GM21825 (cell line): ENCODE data around the gene AAMP.

Experiments used
- ATAC-seq: cut with Tn5 transposase; IDR thresholded peaks from one replicate; pipeline ENCODE4 v1.9.1; 2021; ENCODE audit warnings: mild to moderate bottlenecking, moderate library complexity; ENCODE audit not compliant: unreplicated experiment

Gene AAMP

GRCh38 chr2:218228366-218229090, 41.4 kb downstream of the AAMP start:
- ATAC-seq: no peak

- ATAC-seq: no peak
Measured at GRCh38 chr2:218226903-218227302, 43.0 kb downstream of the AAMP start.

GRCh38 chr2:218224186-218224585, 45.8 kb downstream of the AAMP start:
- ATAC-seq: no peak

GRCh38 chr2:218223046-218223445, 46.9 kb downstream of the AAMP start:
- ATAC-seq: no peak

- ATAC-seq: no peak
Measured at GRCh38 chr2:218221000-218221399, 48.9 kb downstream of the AAMP start.

GRCh38 chr2:218219934-218220333, 50.0 kb downstream of the AAMP start:
- no peak for ATAC-seq

- peak; percentile 49 for ATAC-seq
Measured at GRCh38 chr2:218218268-218219185, 51.4 kb downstream of the AAMP start.

GRCh38 chr2:218217360-218218267, 52.3 kb downstream of the AAMP start:
- ATAC-seq: peak; percentile 26

- ATAC-seq: peak; percentile 63
Measured at GRCh38 chr2:218216674-218217359, 53.1 kb downstream of the AAMP start, which contains the start of gene ARPC2. Gene ARPC2, plus strand, starts transcription at chr2:218217189. Its CDS starts 282 bp downstream, at chr2:218217471.

GRCh38 chr2:218216336-218216673, 53.6 kb downstream of the AAMP start:
- ATAC-seq: no peak
